Measurements from ENCODE around the gene HLA-DQA2. TPM values are rescaled to one million over a fixed set of nuclear protein-coding genes. Genes with fewer than 3 reads are reported as not detected.
"Not testable (repeated sequence)": the region's sequence is repeated elsewhere in the genome, so short reads cannot be mapped to it uniquely, and the experiment has no call there.

Gene HLA-DQA2
- total RNA-seq, result 0.45 and 0.65 TPM in 2 replicates

GRCh38 chr6:32741031-32741960 lies at the start of gene HLA-DQA2:
Gene HLA-DQA2 (plus strand): TSS chr6:32741391. CDS start chr6:32741444, 53 bp downstream.
- peaks cover 4% of the 10 kb centered on the region for H3K4me1 Mint-ChIP-seq
- no peaks in the 10 kb centered on the region for H3K36me3 Mint-ChIP-seq (ENCODE audit: low read depth)
- H3K4me3 Mint-ChIP-seq, result no peak within 1 kb of the TSS
- intact Hi-C loops (cut with micrococcal nuclease), result no loop called here
- no peak within 1 kb of the TSS for H3K27ac Mint-ChIP-seq
- H3K27me3 Mint-ChIP-seq, result peaks cover 36% of the 10 kb centered on the region
- no peaks in the 10 kb centered on the region for H3K9me3 Mint-ChIP-seq
- DNase-seq, result no peak

DNA sequence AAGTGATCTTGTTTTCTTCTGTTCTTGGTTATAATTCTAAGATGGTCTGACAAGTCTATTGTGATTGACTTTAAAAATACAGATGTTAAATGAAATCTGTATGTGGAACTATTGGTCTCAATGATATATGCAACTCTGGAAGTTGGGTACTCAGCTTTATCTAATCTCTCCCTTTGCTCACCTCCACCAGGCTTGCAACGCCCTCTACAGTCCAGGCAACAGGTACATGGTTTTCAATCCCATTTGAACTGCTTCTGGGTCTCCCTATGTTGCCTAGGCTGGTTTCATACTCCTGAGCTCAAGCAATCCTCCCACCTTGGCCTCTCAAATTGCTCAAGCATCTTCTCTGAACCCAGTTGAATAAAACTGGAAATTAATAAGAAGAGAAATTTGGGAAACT lies 49.2 kb upstream of the HLA-DQA2 start:
- intact Hi-C loops (cut with micrococcal nuclease), result loop anchor here (2.0 kb wide), 2 partner anchors 69 to 279 kb away; no protein-coding TSS in a partner anchor
- peaks cover 12% of the 10 kb centered on the region for H3K4me1 Mint-ChIP-seq
- H3K4me3 Mint-ChIP-seq, result no peak overlapping the region
- H3K27me3 Mint-ChIP-seq, result peaks cover 41% of the 10 kb centered on the region
- DNase-seq, result peak; percentile 86
- H3K27ac Mint-ChIP-seq, result no peak overlapping the region
- peaks cover 3% of the 10 kb centered on the region for H3K9me3 Mint-ChIP-seq
- no peaks in the 10 kb centered on the region for H3K36me3 Mint-ChIP-seq (ENCODE audit: low read depth)

GRCh38 chr6:32697031-32697430 lies 44.2 kb upstream of the HLA-DQA2 start:
- Mint-ChIP-seq H3K4me1 (peaks cover 6% of the 10 kb centered on the region), H3K36me3 (ENCODE audit: low read depth) (no peaks in the 10 kb centered on the region), H3K27me3 (peaks cover 77% of the 10 kb centered on the region), H3K9me3 (peaks cover 3% of the 10 kb centered on the region), H3K27ac (no peak overlapping the region), H3K4me3 (no peak overlapping the region)
- intact Hi-C loops (cut with micrococcal nuclease), result no loop called here
- DNase-seq, result no peak

GRCh38 chr6:32700391-32701040 lies 40.7 kb upstream of the HLA-DQA2 start:
- intact Hi-C loops (cut with micrococcal nuclease), result loop anchor here (1.0 to 5.0 kb wide), 5 partner anchors 82 to 285 kb away; no protein-coding TSS in a partner anchor
- Mint-ChIP-seq H3K4me3 (no peak overlapping the region), H3K27ac (no peak overlapping the region), H3K4me1 (peaks cover 2% of the 10 kb centered on the region), H3K27me3 (peaks cover 66% of the 10 kb centered on the region), H3K36me3 (ENCODE audit: low read depth) (no peaks in the 10 kb centered on the region), H3K9me3 (no peaks in the 10 kb centered on the region)
- peak; percentile 75 for DNase-seq

DNA sequence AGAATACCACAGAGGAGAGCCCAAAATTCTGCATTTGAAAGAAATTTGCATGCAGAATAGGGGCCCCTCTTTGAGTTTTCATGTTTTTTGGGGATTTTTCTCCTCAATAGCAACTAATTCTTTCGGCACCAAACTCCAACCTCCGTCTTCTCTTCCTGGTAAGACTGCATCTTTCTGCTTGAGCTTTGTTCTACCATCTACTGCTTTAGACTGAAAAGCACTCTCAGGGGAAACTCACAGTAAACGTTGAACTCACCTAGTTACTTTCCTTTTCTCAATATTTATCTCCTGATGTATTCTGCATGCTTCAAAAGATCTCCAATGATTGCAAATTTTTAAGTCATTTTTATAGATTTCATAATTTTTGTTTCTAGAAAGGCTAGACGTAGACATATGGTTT lies 37.8 kb upstream of the HLA-DQA2 start:
- intact Hi-C loops (cut with micrococcal nuclease), result loop anchor here (5.0 kb wide), 2 partner anchors 79 to 94 kb away; no protein-coding TSS in a partner anchor
- Mint-ChIP-seq H3K4me3 (no peak overlapping the region), H3K27me3 (peaks cover 53% of the 10 kb centered on the region), H3K27ac (no peak overlapping the region), H3K4me1 (peaks cover 2% of the 10 kb centered on the region), H3K36me3 (ENCODE audit: low read depth) (no peaks in the 10 kb centered on the region), H3K9me3 (no peaks in the 10 kb centered on the region)
- no peak for DNase-seq

- intact Hi-C loops (cut with micrococcal nuclease); H3K4me3 Mint-ChIP-seq; DNase-seq; H3K4me1 Mint-ChIP-seq; H3K9me3 Mint-ChIP-seq; H3K36me3 Mint-ChIP-seq (ENCODE audit: low read depth); H3K27ac Mint-ChIP-seq: not testable (repeated sequence)
- H3K27me3 Mint-ChIP-seq, result peaks cover 46% of the 10 kb centered on the region
These were observed 36.0 kb upstream of the HLA-DQA2 start for GRCh38 chr6:32705164-32705563.

DNA sequence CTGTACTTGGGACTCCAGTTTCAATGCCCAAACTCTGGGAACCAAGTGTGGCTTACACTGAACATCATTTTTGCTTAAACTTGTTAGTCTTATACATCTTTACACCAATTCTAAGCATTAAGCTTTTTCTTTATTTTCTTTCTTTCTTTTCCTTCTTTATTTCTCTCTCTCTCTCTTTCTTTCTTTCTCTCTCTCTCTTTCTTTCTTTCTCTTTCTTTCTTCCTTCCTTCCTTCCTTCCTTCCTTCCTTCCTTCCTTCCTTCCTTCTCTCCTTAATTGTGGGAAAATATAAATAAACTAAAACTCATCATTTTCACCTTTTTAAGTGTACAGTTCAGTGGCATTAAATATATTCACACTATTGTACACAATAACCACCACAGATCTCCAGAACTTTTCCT lies 31.6 kb upstream of the HLA-DQA2 start:
- H3K27me3 Mint-ChIP-seq, result peaks cover 19% of the 10 kb centered on the region
- H3K4me1 Mint-ChIP-seq, result no peaks in the 10 kb centered on the region
- H3K4me3 Mint-ChIP-seq, result no peak overlapping the region
- intact Hi-C loops (cut with micrococcal nuclease), result no loop called here
- DNase-seq, result no peak
- no peak overlapping the region for H3K27ac Mint-ChIP-seq
- H3K36me3 Mint-ChIP-seq (ENCODE audit: low read depth), result no peaks in the 10 kb centered on the region
- no peaks in the 10 kb centered on the region for H3K9me3 Mint-ChIP-seq

DNA sequence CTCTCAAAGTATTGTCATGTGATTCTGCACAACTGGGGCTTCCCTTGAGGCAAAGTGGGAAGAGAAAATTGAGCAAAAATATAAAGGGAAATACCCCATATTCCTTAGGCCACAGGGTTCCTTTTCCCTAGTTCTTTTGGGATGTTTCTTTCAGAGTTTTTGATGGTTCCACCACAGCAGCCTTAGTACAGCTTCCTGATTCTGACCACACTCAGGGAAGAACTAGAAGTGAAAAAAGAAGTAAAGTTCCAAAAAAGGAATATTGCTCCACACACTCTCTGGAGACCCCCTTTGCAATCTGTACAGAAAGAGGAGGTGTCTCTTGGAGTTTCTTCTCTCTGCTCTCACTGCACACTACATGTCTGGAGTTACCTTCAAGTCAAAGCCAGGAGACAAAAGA lies 27.9 kb upstream of the HLA-DQA2 start:
- Mint-ChIP-seq H3K27me3 (peaks cover 13% of the 10 kb centered on the region), H3K4me1 (no peaks in the 10 kb centered on the region), H3K9me3 (no peaks in the 10 kb centered on the region), H3K4me3 (no peak overlapping the region), H3K27ac (no peak overlapping the region), H3K36me3 (ENCODE audit: low read depth) (no peaks in the 10 kb centered on the region)
- intact Hi-C loops (cut with micrococcal nuclease), result no loop called here
- no peak for DNase-seq

GRCh38 chr6:32716396-32716795 lies 24.8 kb upstream of the HLA-DQA2 start:
- Mint-ChIP-seq H3K4me3 (no peak overlapping the region), H3K4me1 (peaks cover 2% of the 10 kb centered on the region), H3K27ac (no peak overlapping the region), H3K27me3 (peaks cover 30% of the 10 kb centered on the region), H3K36me3 (ENCODE audit: low read depth) (no peaks in the 10 kb centered on the region), H3K9me3 (no peaks in the 10 kb centered on the region)
- no peak for DNase-seq
- intact Hi-C loops (cut with micrococcal nuclease), result no loop called here

GRCh38 chr6:32718879-32719278 lies 22.3 kb upstream of the HLA-DQA2 start:
- Mint-ChIP-seq H3K27me3 (peaks cover 39% of the 10 kb centered on the region), H3K9me3 (no peaks in the 10 kb centered on the region), H3K36me3 (ENCODE audit: low read depth) (no peaks in the 10 kb centered on the region), H3K27ac (no peak overlapping the region), H3K4me1 (peaks cover 2% of the 10 kb centered on the region), H3K4me3 (no peak overlapping the region)
- DNase-seq, result no peak
- intact Hi-C loops (cut with micrococcal nuclease), result no loop called here

- Mint-ChIP-seq H3K27me3 (peaks cover 36% of the 10 kb centered on the region), H3K9me3 (no peaks in the 10 kb centered on the region)
- no peak for DNase-seq
These were observed 3.1 kb upstream of the HLA-DQA2 start for GRCh38 chr6:32738126-32738525.

GRCh38 chr6:32742374-32742773 lies 1.2 kb downstream of the HLA-DQA2 start:
- Mint-ChIP-seq H3K4me3 (no peak overlapping the region), H3K4me1 (peaks cover 6% of the 10 kb centered on the region), H3K36me3 (ENCODE audit: low read depth) (no peaks in the 10 kb centered on the region), H3K27me3 (peaks cover 42% of the 10 kb centered on the region), H3K9me3 (no peaks in the 10 kb centered on the region), H3K27ac (no peak overlapping the region)
- intact Hi-C loops (cut with micrococcal nuclease), result no loop called here
- no peak for DNase-seq

More at GRCh38 chr6:32738126-32738525, 3.1 kb upstream of the HLA-DQA2 start:
- H3K4me1 Mint-ChIP-seq, result peaks cover 4% of the 10 kb centered on the region
- no peaks in the 10 kb centered on the region for H3K36me3 Mint-ChIP-seq (ENCODE audit: low read depth)
- H3K4me3 Mint-ChIP-seq, result no peak overlapping the region
- H3K27ac Mint-ChIP-seq, result no peak overlapping the region
- intact Hi-C loops (cut with micrococcal nuclease), result no loop called here

GRCh38 chr6:32744776-32745175 lies 3.6 kb downstream of the HLA-DQA2 start:
- intact Hi-C loops (cut with micrococcal nuclease), result no loop called here
- no peaks in the 10 kb centered on the region for H3K36me3 Mint-ChIP-seq (ENCODE audit: low read depth)
- H3K9me3 Mint-ChIP-seq, result no peaks in the 10 kb centered on the region
- peaks cover 2% of the 10 kb centered on the region for H3K4me1 Mint-ChIP-seq
- H3K27me3 Mint-ChIP-seq, result peaks cover 39% of the 10 kb centered on the region
- no peak for DNase-seq
- H3K27ac Mint-ChIP-seq, result no peak overlapping the region
- H3K4me3 Mint-ChIP-seq, result no peak overlapping the region

DNA sequence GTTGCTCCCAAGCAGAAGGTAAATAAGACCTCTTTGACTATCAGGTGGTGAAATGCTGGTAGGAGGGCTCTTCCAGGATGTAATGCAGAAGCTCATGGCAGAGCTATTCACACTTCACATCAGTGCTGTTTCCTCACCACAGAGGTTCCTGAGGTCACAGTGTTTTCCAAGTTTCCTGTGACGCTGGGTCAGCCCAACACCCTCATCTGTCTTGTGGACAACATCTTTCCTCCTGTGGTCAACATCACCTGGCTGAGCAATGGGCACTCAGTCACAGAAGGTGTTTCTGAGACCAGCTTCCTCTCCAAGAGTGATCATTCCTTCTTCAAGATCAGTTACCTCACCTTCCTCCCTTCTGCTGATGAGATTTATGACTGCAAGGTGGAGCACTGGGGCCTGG lies 4.5 kb downstream of the HLA-DQA2 start:
- H3K36me3 Mint-ChIP-seq (ENCODE audit: low read depth); H3K9me3 Mint-ChIP-seq; intact Hi-C loops (cut with micrococcal nuclease); H3K27ac Mint-ChIP-seq; DNase-seq; H3K4me3 Mint-ChIP-seq; H3K4me1 Mint-ChIP-seq: not testable (repeated sequence)
- peaks cover 37% of the 10 kb centered on the region for H3K27me3 Mint-ChIP-seq
